Effector CD4-positive, alpha-beta T cell (primary cell): ENCODE data around the gene PLSCR1.

Experiments used
- DNase-seq: peaks from one replicate; pipeline ENCODE4 v3.0.0-alpha.2; 2020
- total RNA-seq: gene quantifications from one replicate; lab custom pipeline; 2026; lab: John Stamatoyannopoulos, UW

PLSCR1 gene, protein sequence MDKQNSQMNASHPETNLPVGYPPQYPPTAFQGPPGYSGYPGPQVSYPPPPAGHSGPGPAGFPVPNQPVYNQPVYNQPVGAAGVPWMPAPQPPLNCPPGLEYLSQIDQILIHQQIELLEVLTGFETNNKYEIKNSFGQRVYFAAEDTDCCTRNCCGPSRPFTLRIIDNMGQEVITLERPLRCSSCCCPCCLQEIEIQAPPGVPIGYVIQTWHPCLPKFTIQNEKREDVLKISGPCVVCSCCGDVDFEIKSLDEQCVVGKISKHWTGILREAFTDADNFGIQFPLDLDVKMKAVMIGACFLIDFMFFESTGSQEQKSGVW
- total RNA-seq, result 6.9 reads per million, percentile 25 among the genes with 10 or more reads in this experiment

GRCh38 chr3:146544002-146544928 is at the start of gene PLSCR1:
TSS of gene PLSCR1 (minus strand) at chr3:146544607. CDS start at chr3:146536552, 8,055 bp downstream.
- peak; percentile 48 for DNase-seq

DNA sequence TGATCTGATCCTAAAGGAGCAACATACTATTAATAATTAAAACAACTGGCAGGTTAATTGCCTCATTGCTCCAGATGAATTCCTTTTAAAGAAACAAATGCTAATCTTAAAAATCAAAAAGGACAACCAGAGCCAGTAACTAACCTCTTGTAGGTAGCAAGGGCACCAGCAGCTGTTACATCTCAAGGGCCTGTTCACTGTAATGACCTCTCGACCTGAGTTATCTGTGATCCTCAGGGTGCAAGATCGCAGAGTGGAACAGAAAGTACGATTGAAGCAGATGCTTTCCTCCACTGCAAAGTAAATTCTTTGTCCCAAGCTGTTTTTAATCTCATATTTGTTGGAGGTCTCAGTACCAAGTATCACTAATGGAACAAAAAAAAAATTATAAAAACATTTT is 49.4 kb upstream of the PLSCR1 start:
- DNase-seq, result no peak

DNA sequence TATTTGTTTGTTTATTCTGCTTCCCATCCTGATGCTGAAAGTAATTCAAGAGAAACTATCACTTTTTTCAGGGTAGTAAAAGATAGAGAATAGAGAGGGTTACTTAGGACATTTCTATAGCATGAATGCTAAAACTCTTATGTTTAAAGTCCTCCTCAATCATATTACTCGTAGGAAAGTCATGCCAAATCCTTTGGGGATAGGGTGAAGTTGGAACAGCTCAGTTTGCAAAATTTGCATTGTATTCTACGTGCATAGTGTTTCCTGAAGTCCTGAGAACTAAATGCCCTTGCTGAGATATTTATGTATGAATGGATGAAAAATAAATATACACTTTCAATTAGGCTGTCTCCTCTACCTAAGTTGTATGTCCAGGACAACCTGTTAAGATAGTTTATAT is 46.1 kb upstream of the PLSCR1 start:
- DNase-seq, result no peak

DNA sequence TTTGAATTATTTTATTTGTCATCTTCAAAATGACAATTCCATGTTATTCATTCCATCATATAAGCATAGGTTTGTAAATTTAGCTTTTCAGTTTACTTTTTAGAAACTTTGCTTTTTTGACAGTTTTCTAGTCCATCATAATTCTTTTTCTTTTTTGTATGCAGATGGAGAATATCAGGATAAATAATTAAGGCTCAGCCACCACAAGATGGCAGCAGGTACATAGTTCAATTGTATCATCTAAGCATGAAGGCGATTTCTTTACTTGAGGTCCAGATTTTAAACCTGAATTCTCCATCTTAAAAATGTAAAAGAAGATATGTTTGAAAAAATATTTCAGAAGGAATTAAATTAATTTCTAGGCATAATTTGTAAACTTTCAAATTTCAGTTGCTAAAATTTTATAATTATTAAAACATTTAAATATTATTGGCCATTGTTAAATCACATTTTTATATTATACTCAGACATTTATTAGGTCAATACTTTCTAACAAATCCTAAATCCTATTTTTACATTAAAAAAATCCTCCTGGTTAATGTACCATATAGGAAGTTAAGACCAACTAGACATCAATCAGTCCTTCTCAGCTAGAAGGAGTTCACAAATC is 45.6 kb upstream of the PLSCR1 start:
- DNase-seq, result no peak

DNA sequence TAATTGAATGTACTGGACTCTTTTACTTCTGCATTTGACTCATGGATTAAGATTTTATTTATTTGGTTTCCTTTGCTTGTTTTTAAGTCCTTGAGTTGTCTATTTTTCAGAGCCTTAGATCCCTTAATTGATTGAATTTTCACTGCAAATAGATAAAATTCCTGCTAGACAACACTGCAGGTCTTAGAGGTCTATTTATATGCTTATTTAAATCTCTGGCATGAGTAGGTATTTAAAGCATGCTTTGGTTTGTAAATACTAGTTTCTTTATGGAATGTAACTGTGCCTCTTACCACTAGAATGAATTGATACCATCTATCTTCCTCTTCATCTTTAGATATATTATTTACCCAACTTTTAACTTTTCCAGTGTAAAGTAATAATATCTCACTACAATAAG is 40.7 kb upstream of the PLSCR1 start:
- no peak for DNase-seq

GRCh38 chr3:146581951-146582467 is 37.6 kb upstream of the PLSCR1 start:
- DNase-seq, result no peak

DNA sequence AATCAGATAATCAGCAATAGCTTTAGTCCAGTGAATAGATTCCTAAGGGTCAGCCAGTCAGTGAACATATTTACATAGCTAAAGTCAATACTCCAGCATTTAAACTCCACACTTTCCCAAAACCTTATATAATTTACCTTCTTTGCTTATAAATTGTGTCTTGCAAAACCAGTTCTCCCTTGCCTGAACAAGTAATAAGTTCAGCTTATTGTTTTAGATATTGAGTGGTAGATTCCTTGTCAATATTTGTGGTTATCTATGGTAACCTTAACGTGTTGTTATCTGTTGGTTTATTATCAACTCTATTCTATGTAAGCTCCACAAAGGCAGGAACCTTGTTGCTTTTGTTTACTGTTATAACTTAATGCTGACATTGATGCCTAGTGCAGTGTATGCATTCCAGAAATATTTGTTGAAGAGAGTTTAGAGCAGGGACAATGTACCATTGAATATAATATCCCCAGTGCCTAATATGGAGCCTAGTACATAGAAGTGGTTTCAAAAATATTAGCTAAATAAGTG is 36.7 kb upstream of the PLSCR1 start:
- no peak for DNase-seq

DNA sequence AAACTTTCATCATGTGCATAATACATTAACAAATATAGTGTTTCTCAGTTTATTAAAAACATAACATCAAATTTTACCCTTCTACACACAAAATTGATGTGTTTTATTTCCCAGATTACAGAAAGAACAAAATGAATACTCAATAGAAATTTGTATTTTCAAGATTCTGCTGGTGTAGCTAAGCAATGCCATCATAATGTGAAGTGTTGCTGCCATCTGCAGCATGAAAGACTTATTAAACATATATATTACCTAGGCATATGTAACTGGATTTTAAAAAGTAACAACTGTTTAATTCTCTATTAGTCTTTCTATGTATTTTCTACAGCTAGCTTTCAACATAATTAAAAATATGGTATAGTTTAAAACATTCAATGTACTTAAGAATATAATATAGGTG is 33.3 kb upstream of the PLSCR1 start:
- DNase-seq, result peak; percentile 22

DNA sequence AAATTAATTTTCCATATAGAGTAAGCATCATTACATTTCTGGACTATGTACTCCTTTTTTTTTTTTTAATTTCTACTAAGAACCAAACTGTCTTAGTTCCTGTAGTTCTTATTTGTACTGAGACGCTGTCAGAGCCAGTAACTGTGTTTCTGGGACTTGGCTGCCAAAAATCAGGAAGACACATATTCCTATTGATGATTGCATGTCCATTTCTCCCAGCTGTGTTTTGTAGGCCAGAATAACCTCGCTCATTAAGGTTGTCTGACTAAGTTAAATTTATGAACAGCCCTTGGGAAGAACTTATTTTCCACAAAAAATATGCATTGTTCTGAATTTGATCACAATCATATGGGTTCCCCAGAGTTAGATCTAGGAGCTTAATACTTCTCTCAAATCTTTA is 31.2 kb upstream of the PLSCR1 start:
- no peak for DNase-seq

DNA sequence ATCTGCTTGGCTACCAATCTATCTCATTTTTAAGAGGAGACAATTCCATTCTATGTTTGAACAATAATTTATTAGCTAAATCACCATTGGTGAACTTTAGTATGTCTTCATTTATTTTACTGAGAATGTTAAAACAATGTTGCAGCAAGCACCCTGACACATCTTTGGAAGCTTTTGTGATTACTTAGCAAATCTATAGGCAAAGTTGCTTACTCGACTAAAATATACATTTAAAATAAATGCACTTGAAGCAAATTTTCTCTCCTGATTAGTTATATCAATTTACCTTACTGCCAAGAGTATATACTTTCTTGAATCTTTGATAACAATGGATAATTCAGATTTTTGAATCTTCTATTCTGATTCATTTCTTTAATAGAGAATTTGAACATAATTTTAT is 29.8 kb upstream of the PLSCR1 start:
- no peak for DNase-seq

DNA sequence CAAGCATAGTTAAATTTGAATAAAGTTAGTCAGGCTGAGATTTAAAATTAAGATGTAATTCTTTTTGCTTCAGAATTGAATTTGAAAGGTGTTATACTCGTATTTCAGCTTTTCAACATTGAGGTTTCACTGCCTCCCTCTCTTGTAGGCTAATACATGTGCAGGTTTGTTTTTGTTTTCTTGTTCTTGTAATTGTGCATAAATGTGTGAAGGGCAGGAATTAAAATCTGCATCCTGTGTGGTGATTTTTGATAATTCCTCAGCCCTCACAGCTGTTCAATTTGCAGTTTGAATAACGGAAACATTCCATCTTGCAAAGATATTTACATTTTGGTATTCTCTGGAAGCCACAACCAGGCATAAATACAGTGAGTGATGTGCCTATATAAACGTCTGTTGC is 24.9 kb upstream of the PLSCR1 start:
- DNase-seq, result no peak

DNA sequence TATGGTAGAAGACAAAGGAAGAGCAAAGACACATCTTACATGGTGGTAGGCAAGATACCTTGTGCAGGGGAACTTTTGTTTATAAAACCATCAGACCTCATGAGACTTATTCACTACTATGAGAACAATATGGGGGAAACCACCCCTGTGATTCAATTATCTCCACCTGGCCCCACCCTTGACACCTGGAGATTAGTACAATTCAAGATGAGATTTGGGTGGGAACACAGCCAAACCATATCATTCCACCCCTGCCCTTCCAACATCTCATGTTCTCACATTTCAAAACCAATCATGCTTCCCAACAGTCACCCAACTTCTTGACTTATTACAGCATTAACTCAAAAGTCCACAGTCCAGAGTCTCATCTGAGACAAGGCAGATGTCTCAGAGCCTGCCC is 21.7 kb upstream of the PLSCR1 start:
- DNase-seq, result no peak

DNA sequence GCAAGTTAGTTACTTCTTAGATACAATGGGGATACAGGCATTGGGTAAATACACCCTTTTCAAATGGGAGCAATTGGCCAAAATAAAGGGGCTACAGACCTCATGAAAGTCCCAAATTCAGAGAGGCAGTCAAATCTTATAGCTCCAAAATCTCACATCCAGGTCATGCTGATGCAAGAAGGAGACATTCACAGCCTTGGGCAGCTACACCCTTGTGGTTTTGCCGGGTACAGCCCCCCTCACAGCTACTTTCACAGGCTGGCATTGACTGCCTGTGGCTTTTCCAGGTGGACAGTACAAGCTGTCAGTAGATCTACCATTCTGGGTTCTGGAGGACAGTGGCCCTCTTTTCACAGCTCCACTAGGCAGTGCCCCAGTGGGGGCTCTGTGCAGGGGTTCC is 17.5 kb upstream of the PLSCR1 start:
- no peak for DNase-seq

DNA sequence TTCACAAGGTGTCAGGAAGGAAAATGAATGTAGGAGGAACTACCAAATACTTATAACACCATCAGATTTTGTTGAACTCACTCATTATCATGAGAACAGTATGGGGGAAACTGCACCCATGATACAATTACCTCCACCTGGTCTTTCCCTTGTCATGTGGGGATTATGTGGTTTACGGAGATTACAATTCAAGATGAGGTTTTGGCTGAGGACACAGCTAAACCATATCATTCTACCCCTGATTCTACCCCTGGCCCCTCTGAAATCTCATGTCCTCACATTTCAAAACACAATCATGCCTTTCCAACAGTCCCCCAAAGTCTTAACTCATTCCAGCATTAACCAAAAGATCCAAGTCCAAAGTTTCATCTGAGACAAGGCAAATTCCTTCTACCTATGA is 17.1 kb upstream of the PLSCR1 start:
- DNase-seq, result no peak

GRCh38 chr3:146560678-146561077 is 16.3 kb upstream of the PLSCR1 start:
- no peak for DNase-seq

GRCh38 chr3:146559388-146559787 is 15.0 kb upstream of the PLSCR1 start:
- no peak for DNase-seq

DNA sequence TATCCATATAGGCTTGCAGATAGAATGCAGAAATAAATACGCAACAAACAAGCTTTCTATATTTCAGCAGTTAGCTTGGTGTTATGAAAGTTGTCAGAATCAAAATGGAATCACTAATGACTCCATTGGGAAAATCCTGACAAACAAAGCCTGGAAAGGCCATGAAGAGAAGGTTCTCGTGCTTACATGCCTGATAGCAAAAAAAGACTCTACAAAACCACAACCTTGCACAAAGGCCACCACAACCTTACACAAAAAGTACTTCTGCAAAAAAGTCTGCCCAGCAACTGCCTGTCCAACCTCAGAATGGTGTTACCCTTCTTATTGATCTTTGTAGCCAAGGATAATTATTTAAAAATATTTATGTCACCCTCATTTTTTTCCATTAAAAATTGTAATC is 14.4 kb upstream of the PLSCR1 start:
- no peak for DNase-seq

GRCh38 chr3:146557745-146558144 is 13.3 kb upstream of the PLSCR1 start:
- DNase-seq, result no peak

- no peak for DNase-seq
Observed at GRCh38 chr3:146555311-146555710, 10.9 kb upstream of the PLSCR1 start.

GRCh38 chr3:146554151-146554760 is 9.8 kb upstream of the PLSCR1 start:
- no peak for DNase-seq

- no peak for DNase-seq
Observed at GRCh38 chr3:146550743-146551510, 6.5 kb upstream of the PLSCR1 start.
